B cell (primary cell): ENCODE measurements around the gene CEP78.

Source experiments
- EZH2 ChIP-seq: IDR thresholded peaks from 2 replicates; pipeline ENCODE4 v1.6.1; 2012; ENCODE audit warnings: borderline replicate concordance, low read depth, mild to moderate bottlenecking, moderate library complexity, low read length; ENCODE audit not compliant: insufficient read depth, poor library complexity, severe bottlenecking
- TF ChIP-seq, protein P1 (sequence below): fragments of 200-600 bp; IDR thresholded peaks from one replicate; pipeline ENCODE4 v1.8.0; 2022; ENCODE audit warnings: antibody characterized with exemption, mild to moderate bottlenecking

- TF ChIP-seq, protein P1, sequence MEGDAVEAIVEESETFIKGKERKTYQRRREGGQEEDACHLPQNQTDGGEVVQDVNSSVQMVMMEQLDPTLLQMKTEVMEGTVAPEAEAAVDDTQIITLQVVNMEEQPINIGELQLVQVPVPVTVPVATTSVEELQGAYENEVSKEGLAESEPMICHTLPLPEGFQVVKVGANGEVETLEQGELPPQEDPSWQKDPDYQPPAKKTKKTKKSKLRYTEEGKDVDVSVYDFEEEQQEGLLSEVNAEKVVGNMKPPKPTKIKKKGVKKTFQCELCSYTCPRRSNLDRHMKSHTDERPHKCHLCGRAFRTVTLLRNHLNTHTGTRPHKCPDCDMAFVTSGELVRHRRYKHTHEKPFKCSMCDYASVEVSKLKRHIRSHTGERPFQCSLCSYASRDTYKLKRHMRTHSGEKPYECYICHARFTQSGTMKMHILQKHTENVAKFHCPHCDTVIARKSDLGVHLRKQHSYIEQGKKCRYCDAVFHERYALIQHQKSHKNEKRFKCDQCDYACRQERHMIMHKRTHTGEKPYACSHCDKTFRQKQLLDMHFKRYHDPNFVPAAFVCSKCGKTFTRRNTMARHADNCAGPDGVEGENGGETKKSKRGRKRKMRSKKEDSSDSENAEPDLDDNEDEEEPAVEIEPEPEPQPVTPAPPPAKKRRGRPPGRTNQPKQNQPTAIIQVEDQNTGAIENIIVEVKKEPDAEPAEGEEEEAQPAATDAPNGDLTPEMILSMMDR = no peak
- TF ChIP-seq EZH2 = no peak
Measured at GRCh38 chr9:78303377-78304062, 67.6 kb downstream of the CEP78 start.
